Measurements from ENCODE around the gene SLC46A3. TPM values are rescaled to one million over a fixed set of nuclear protein-coding genes. Genes with fewer than 3 reads are reported as not detected.
"Not testable (repeated sequence)": the region's sequence is repeated elsewhere in the genome, so short reads cannot be mapped to it uniquely, and the experiment has no call there.

The SLC46A3 gene
- total and polyA plus RNA-seq, 2 of the 13 experiments (the other 11 are each of a cell fraction or from before 2014, with no cell fraction given): not detected

- no peak for TF ChIP-seq SAP130 (CRISPR knock-in tag; IDR thresholded peaks at IDR 0.05; ENCODE audit: low read depth)
- no peak for TF ChIP-seq POLR2AphosphoS2 (IDR thresholded peaks at IDR 0.05; ENCODE audit: low read depth, low read length)
Observed at GRCh38 chr13:28697441-28697840, 21.3 kb downstream of the SLC46A3 start (continued).

GRCh38 chr13:28693605-28694491 lies 24.9 kb downstream of the SLC46A3 start:
- intact Hi-C loops (cut with micrococcal nuclease; ENCODE audit: unreplicated experiment); CTCF ChIA-PET (ENCODE audit: low intra/inter-chr PET ratio, low total read pairs); H3K9ac ChIP-seq (ENCODE audit: insufficient read depth, low read depth, low read length); in situ Hi-C loops (cut with HindIII; ENCODE audit: extremely low pct_ligation_motif_present, low pct_unique_long_range_greater_than_20kb); BruUV-seq (replicated peaks); H4K20me1 ChIP-seq (ENCODE audit: insufficient read depth, low read length); H3K9me3 ChIP-seq (ENCODE audit: low read length); H3K36me3 ChIP-seq (replicated peaks in 1 of 2; ENCODE audit: control insufficient read depth in 1 of 2, insufficient read depth in 2 of 2, low read length in 2 of 2); H3K27ac ChIP-seq (ENCODE audit: extremely low read length, insufficient read depth, low read length); H3K27me3 ChIP-seq (ENCODE audit: control insufficient read depth in 1 of 2, insufficient read depth in 2 of 2, low read length in 2 of 2); H3K79me2 ChIP-seq (ENCODE audit: insufficient read depth, low read length); TF ChIP-seq FOXA1, SOX6 (IDR thresholded peaks at IDR 0.05): not testable (repeated sequence)
- peaks cover 14% of the 10 kb centered on the region for H3K4me1 ChIP-seq (ENCODE audit: insufficient read depth, low read length)
- H2AFZ ChIP-seq (ENCODE audit: low read length): peak overlapping the region; percentile 36
- H3K4me3 ChIP-seq (replicated peaks in 1 of 3; ENCODE audit: insufficient read depth in 1 of 3, low read depth in 2 of 3, low read length in 3 of 3): peak overlapping the region; percentile 42 to 52 (median 50); a peak in 3 of 6 replicates
- WGBS (ENCODE audit: low lambda C conversion rate): 0% methylated on average over 8 of the region's 11 CpGs
- H3K4me2 ChIP-seq (ENCODE audit: low read depth, low read length): peak overlapping the region; percentile 87
- ATAC-seq: peak; percentile 99
- peak; percentile 63 for FAIRE-seq
- POLR2A ChIA-PET: interaction anchor here (1.5 kb wide), 1 partner anchor 35 kb away, joined by 11 read pairs; the partner anchor contains the start of gene POMP
- DNase-seq (ENCODE audit: low spot score): peak; percentile 75
- peak; percentile 31; the same call in 1 of the 2 replicates for TF ChIP-seq ARID5B (CRISPR knock-in tag; IDR thresholded peaks at IDR 0.05)
- TF ChIP-seq FOXA1 (CRISPR knock-in tag; IDR thresholded peaks at IDR 0.05): peak; percentile 88
- TF ChIP-seq TEAD3 (CRISPR knock-in tag; optimal IDR thresholded peaks at IDR 0.05; ENCODE audit: borderline replicate concordance): peak; percentile 54
- TF ChIP-seq PATZ1 (CRISPR knock-in tag; IDR thresholded peaks at IDR 0.05): peak; percentile 63
- TF ChIP-seq SP5 (CRISPR knock-in tag; IDR thresholded peaks at IDR 0.05; ENCODE audit: borderline replicate concordance, low read depth): peak; percentile 69; the same call in 1 of the 2 replicates
- TF ChIP-seq FOXK1 (CRISPR knock-in tag; IDR thresholded peaks at IDR 0.05; ENCODE audit: borderline replicate concordance, low read depth): 0 out of 2 replicates have a peak, but pooled peaks have one; percentile 28
- TF ChIP-seq BCL6 (CRISPR knock-in tag; IDR thresholded peaks at IDR 0.05): 0 out of 2 replicates have a peak, but pooled peaks have one; percentile 11
- TF ChIP-seq HOXA3 (CRISPR knock-in tag; IDR thresholded peaks at IDR 0.05): 0 out of 2 replicates have a peak, but pooled peaks have one; percentile 30
- TF ChIP-seq FOXP4 (CRISPR knock-in tag; IDR thresholded peaks at IDR 0.05): peak; percentile 34; the same call in 1 of the 2 replicates
- peak; percentile 52 for TF ChIP-seq YY1 (IDR thresholded peaks at IDR 0.05; ENCODE audit: insufficient read depth, insufficient replicate concordance, low read depth, low read length)
- peak; percentile 57 for TF ChIP-seq SOX6 (CRISPR knock-in tag; IDR thresholded peaks at IDR 0.05)
